Measurements from ENCODE around the gene FAM151B. TPM values are rescaled to one million over a fixed set of nuclear protein-coding genes. Genes with fewer than 3 reads are reported as not detected.
A peak's percentile ranks its signal among the peaks of the same experiment; 100 is the strongest.

FAM151B gene
- total and polyA plus RNA-seq, 2 of the 8 experiments (the other 6 are each of a cell fraction or from before 2014, with no cell fraction given): 0.62 to 1.1 TPM

DNA sequence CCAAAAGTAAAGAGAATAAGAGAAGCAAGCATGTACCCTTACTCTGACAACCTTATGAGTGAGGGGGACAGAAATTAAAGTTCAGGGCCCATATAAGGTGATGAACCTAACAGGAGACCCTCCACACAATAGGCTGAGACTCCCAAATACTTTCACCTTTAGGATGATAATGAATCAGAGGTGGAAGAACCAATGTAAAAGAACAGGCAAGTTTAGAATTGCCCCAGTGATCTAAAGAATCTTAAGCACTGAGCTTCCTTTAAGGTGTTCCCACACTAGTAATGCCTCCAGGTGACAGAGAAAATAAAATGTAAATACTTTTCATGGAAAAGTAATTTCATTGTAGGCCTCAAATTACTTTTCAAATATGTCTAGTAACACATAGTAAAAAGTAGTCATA lies 8.2 kb upstream of the FAM151B start:
- Histone ChIP-seq H3K14ac (ENCODE audit: insufficient read length) (no peak overlapping the region), H3K9ac (replicated peaks in 1 of 4; ENCODE audit: extremely low read depth in 1 of 4, low read depth in 3 of 4, low read length in 3 of 4) (no peak overlapping the region), H3K27ac (ENCODE audit: low read depth, low read length) (no peak overlapping the region), H3K9me3 (ENCODE audit: insufficient read depth in 2 of 2, low read depth in 1 of 2, low read length in 1 of 2) (no peaks in the 10 kb centered on the region; a peak in 1 of 4 replicates), H4K8ac (ENCODE audit: extremely low read depth, insufficient read depth, low read length) (no peak overlapping the region), H2BK5ac (ENCODE audit: low read depth, low read length) (no peak overlapping the region), H4K5ac (ENCODE audit: insufficient read length, low read depth, low read length) (no peak overlapping the region), H2BK120ac (replicated peaks; ENCODE audit: low read depth, low read length) (no peak overlapping the region), H3K23me2 (ENCODE audit: low read depth, low read length) (no peaks in the 10 kb centered on the region), H2BK15ac (ENCODE audit: low read length) (no peak overlapping the region), H3K36me3 (ENCODE audit: control insufficient read depth in 2 of 4, insufficient read depth in 4 of 4, low read length in 3 of 4) (peaks cover 0 to 18% (median 10%) of the 10 kb centered on the region in 4 experiments; a peak in 3 of 8 replicates), H2AFZ (ENCODE audit: low read length) (no peak overlapping the region), H3K27me3 (replicated peaks in 1 of 4; ENCODE audit: control insufficient read depth in 3 of 4, extremely low read depth in 1 of 4, insufficient read depth in 3 of 4, low read length in 3 of 4) (no peaks in the 10 kb centered on the region), H3K4ac (replicated peaks; ENCODE audit: insufficient read length, low read depth, low read length) (no peak overlapping the region), H2AK5ac (ENCODE audit: low read depth, low read length) (no peak overlapping the region), H2BK20ac (ENCODE audit: low read length) (no peak overlapping the region), H4K20me1 (replicated peaks in 1 of 2; ENCODE audit: control insufficient read depth in 1 of 2, insufficient read depth in 2 of 2, low read length in 2 of 2) (no peaks in the 10 kb centered on the region), H3K4me3 (ENCODE audit: extremely low read depth in 1 of 4, insufficient read depth in 2 of 4, low read depth in 3 of 4, low read length in 4 of 4) (no peak overlapping the region), H3K23ac (ENCODE audit: insufficient read length) (no peak overlapping the region), H4K91ac (replicated peaks; ENCODE audit: insufficient read length, low read length) (no peak overlapping the region), H3K79me2 (ENCODE audit: control insufficient read depth in 1 of 2, insufficient read depth in 2 of 2, low read length in 2 of 2) (no peaks in the 10 kb centered on the region), H3K18ac (ENCODE audit: extremely low read depth, low read length) (no peak overlapping the region), H3K4me1 (replicated peaks in 1 of 4; ENCODE audit: control insufficient read depth in 3 of 4, insufficient read depth in 4 of 4, low read length in 3 of 4) (peaks cover 0 to 6% (median 0%) of the 10 kb centered on the region in 4 experiments; a peak in 1 of 7 replicates), H3K56ac (replicated peaks; ENCODE audit: insufficient read length, low read depth, low read length) (no peak overlapping the region), H3K79me1 (ENCODE audit: low read depth, low read length) (no peaks in the 10 kb centered on the region), H2BK12ac (ENCODE audit: low read depth, low read length) (no peak overlapping the region), H3K4me2 (ENCODE audit: insufficient read depth in 1 of 2, low read depth in 2 of 2, low read length in 2 of 2) (no peak overlapping the region)
- no peak for TF ChIP-seq TBP (IDR thresholded peaks at IDR 0.05; ENCODE audit: low read depth, low read length)
- TF ChIP-seq POU5F1 (IDR thresholded peaks at IDR 0.05; ENCODE audit: low read depth, low read length): no peak
- TF ChIP-seq TEAD4 (IDR thresholded peaks at IDR 0.05; ENCODE audit: low read depth, low read length): no peak
- TF ChIP-seq NANOG (IDR thresholded peaks at IDR 0.05; ENCODE audit: insufficient read depth, low read depth, low read length, poor library complexity, severe bottlenecking): no peak
- TF ChIP-seq NRF1 (IDR thresholded peaks at IDR 0.05; ENCODE audit: low read depth, low read length): no peak
- DNase-seq (ENCODE audit: low read depth in 1 of 2, low spot score in 2 of 2): peak in 1 of 2 experiments; percentile 1
- ChIA-PET POLR2A (ENCODE audit: partially characterized antibody) (interaction anchor here (0.6 to 3.0 kb wide), 3 partner anchors 12 to 175 kb away, joined by 3 to 11 read pairs (median 5); partner anchors contain the start of genes DHFR and MSH3), CTCF (ENCODE audit: partially characterized antibody) (interaction anchor here (0.9 to 2.6 kb wide), 7 partner anchors 26 to 188 kb away, joined by 3 to 9 read pairs (median 3); partner anchors contain the start of gene ANKRD34B)
- no peak for FAIRE-seq
